GM12891 (cell line): Measurements from ENCODE around the gene TMEM128.

Source experiments
- POLR2A ChIP-seq: IDR thresholded peaks from 2 replicates; pipeline ENCODE4 v1.6.1; 2011; ENCODE audit warnings: low read depth, low read length, control low read depth
- POLR2AphosphoS5 ChIP-seq: IDR thresholded peaks from 2 replicates; pipeline ENCODE4 v1.6.1; 2011; ENCODE audit warnings: low read depth, low read length, control low read depth
- POU2F2 ChIP-seq: IDR thresholded peaks from 2 replicates; pipeline ENCODE4 v1.6.1; 2011; ENCODE audit warnings: low read depth, mild to moderate bottlenecking, control low read depth, low read length, moderate library complexity
- SPI1 ChIP-seq: IDR thresholded peaks from 2 replicates; pipeline ENCODE4 v1.6.1; 2011; ENCODE audit warnings: low read depth, low read length, control low read depth
- TAF1 ChIP-seq: IDR thresholded peaks from 2 replicates; pipeline ENCODE4 v1.6.1; 2011; ENCODE audit warnings: low read depth, low read length, control low read depth

GRCh38 chr4:4256799-4257198 lies 8.8 kb upstream of the TMEM128 start:
- no peak for TF ChIP-seq POLR2AphosphoS5
- TF ChIP-seq POLR2A, result no peak
- no peak for TF ChIP-seq TAF1
- no peak for TF ChIP-seq POU2F2
- no peak for TF ChIP-seq SPI1
